ENCODE data around the gene HEXIM2.
"Not testable (repeated sequence)": the region's sequence is repeated elsewhere in the genome, so short reads cannot be mapped to it uniquely, and the experiment has no call there.

Gene HEXIM2

GRCh38 chr17:45123076-45123770 lies 38.5 kb upstream of the HEXIM2 start:
- Mint-ChIP-seq H3K9me3 (no peaks in the 10 kb centered on the region), H3K27ac (no peak overlapping the region)

GRCh38 chr17:45123930-45124796 lies 37.5 kb upstream of the HEXIM2 start:
- Mint-ChIP-seq H3K9me3 (no peaks in the 10 kb centered on the region), H3K4me1 (ENCODE audit: low read depth) (peaks cover 2% of the 10 kb centered on the region), H3K4me3 (no peak overlapping the region), H3K36me3 (ENCODE audit: low read depth) (no peaks in the 10 kb centered on the region), H3K27ac (no peak overlapping the region), H3K27me3 (ENCODE audit: low read depth) (peaks cover 8% of the 10 kb centered on the region)

More at GRCh38 chr17:45123076-45123770, 38.5 kb upstream of the HEXIM2 start:
- H3K4me3 Mint-ChIP-seq, result no peak overlapping the region
- H3K36me3 Mint-ChIP-seq (ENCODE audit: low read depth), result no peaks in the 10 kb centered on the region
- peaks cover 2% of the 10 kb centered on the region for H3K4me1 Mint-ChIP-seq (ENCODE audit: low read depth)
- peaks cover 8% of the 10 kb centered on the region for H3K27me3 Mint-ChIP-seq (ENCODE audit: low read depth)

GRCh38 chr17:45124797-45125122 lies 36.9 kb upstream of the HEXIM2 start:
- H3K27ac Mint-ChIP-seq; H3K4me1 Mint-ChIP-seq (ENCODE audit: low read depth); H3K4me3 Mint-ChIP-seq; H3K9me3 Mint-ChIP-seq; H3K27me3 Mint-ChIP-seq (ENCODE audit: low read depth); H3K36me3 Mint-ChIP-seq (ENCODE audit: low read depth): not testable (repeated sequence)

- H3K27ac Mint-ChIP-seq, result no peak overlapping the region
- H3K27me3 Mint-ChIP-seq (ENCODE audit: low read depth), result peaks cover 12% of the 10 kb centered on the region
- no peaks in the 10 kb centered on the region for H3K9me3 Mint-ChIP-seq
- peaks cover 2% of the 10 kb centered on the region for H3K4me1 Mint-ChIP-seq (ENCODE audit: low read depth)
- no peak overlapping the region for H3K4me3 Mint-ChIP-seq
- H3K36me3 Mint-ChIP-seq (ENCODE audit: low read depth), result no peaks in the 10 kb centered on the region
Measured at GRCh38 chr17:45125509-45125908, 36.2 kb upstream of the HEXIM2 start.

GRCh38 chr17:45127207-45127547 lies 34.5 kb upstream of the HEXIM2 start:
- Mint-ChIP-seq H3K4me3 (no peak overlapping the region), H3K9me3 (no peaks in the 10 kb centered on the region), H3K4me1 (ENCODE audit: low read depth) (peaks cover 2% of the 10 kb centered on the region), H3K27me3 (ENCODE audit: low read depth) (peaks cover 14% of the 10 kb centered on the region), H3K27ac (peak overlapping the region; percentile 49), H3K36me3 (ENCODE audit: low read depth) (no peaks in the 10 kb centered on the region)

- no peak overlapping the region for H3K27ac Mint-ChIP-seq
Measured at GRCh38 chr17:45127548-45128300, 34.0 kb upstream of the HEXIM2 start.

GRCh38 chr17:45128331-45128730 lies 33.3 kb upstream of the HEXIM2 start:
- H3K36me3 Mint-ChIP-seq (ENCODE audit: low read depth), result no peaks in the 10 kb centered on the region
- H3K4me3 Mint-ChIP-seq, result no peak overlapping the region
- H3K27me3 Mint-ChIP-seq (ENCODE audit: low read depth), result peaks cover 14% of the 10 kb centered on the region
- H3K4me1 Mint-ChIP-seq (ENCODE audit: low read depth), result peaks cover 2% of the 10 kb centered on the region
- H3K27ac Mint-ChIP-seq, result no peak overlapping the region
- H3K9me3 Mint-ChIP-seq, result no peaks in the 10 kb centered on the region

More at GRCh38 chr17:45127548-45128300, 34.0 kb upstream of the HEXIM2 start:
- Mint-ChIP-seq H3K4me1 (ENCODE audit: low read depth) (peaks cover 2% of the 10 kb centered on the region), H3K36me3 (ENCODE audit: low read depth) (no peaks in the 10 kb centered on the region), H3K4me3 (no peak overlapping the region), H3K27me3 (ENCODE audit: low read depth) (peaks cover 14% of the 10 kb centered on the region), H3K9me3 (no peaks in the 10 kb centered on the region)

- H3K36me3 Mint-ChIP-seq (ENCODE audit: low read depth), result no peaks in the 10 kb centered on the region
- no peak overlapping the region for H3K27ac Mint-ChIP-seq
- H3K4me1 Mint-ChIP-seq (ENCODE audit: low read depth), result peaks cover 4% of the 10 kb centered on the region
- H3K27me3 Mint-ChIP-seq (ENCODE audit: low read depth), result peaks cover 14% of the 10 kb centered on the region
- no peak overlapping the region for H3K4me3 Mint-ChIP-seq
- H3K9me3 Mint-ChIP-seq, result no peaks in the 10 kb centered on the region
Measured at GRCh38 chr17:45128989-45129388, 32.7 kb upstream of the HEXIM2 start.

- H3K27me3 Mint-ChIP-seq (ENCODE audit: low read depth), result peaks cover 14% of the 10 kb centered on the region
- H3K4me3 Mint-ChIP-seq, result no peak overlapping the region
- H3K36me3 Mint-ChIP-seq (ENCODE audit: low read depth), result no peaks in the 10 kb centered on the region
- H3K27ac Mint-ChIP-seq, result no peak overlapping the region
- H3K4me1 Mint-ChIP-seq (ENCODE audit: low read depth), result peaks cover 4% of the 10 kb centered on the region
- no peaks in the 10 kb centered on the region for H3K9me3 Mint-ChIP-seq
Measured at GRCh38 chr17:45129426-45129939, 32.2 kb upstream of the HEXIM2 start.

- Mint-ChIP-seq H3K4me1 (ENCODE audit: low read depth) (peaks cover 5% of the 10 kb centered on the region), H3K27ac (no peak overlapping the region), H3K27me3 (ENCODE audit: low read depth) (peaks cover 14% of the 10 kb centered on the region), H3K4me3 (peak overlapping the region; percentile 40), H3K9me3 (no peaks in the 10 kb centered on the region), H3K36me3 (ENCODE audit: low read depth) (peaks cover under 1% of the 10 kb centered on the region)
Measured at GRCh38 chr17:45129940-45130680, 31.6 kb upstream of the HEXIM2 start.

- no peaks in the 10 kb centered on the region for H3K9me3 Mint-ChIP-seq
- peaks cover 14% of the 10 kb centered on the region for H3K27me3 Mint-ChIP-seq (ENCODE audit: low read depth)
- peak overlapping the region; percentile 0 for H3K27ac Mint-ChIP-seq
- H3K4me1 Mint-ChIP-seq (ENCODE audit: low read depth), result peaks cover 6% of the 10 kb centered on the region
- peaks cover 3% of the 10 kb centered on the region for H3K36me3 Mint-ChIP-seq (ENCODE audit: low read depth)
- H3K4me3 Mint-ChIP-seq, result peak overlapping the region; percentile 40
Measured at GRCh38 chr17:45130681-45131615, 30.7 kb upstream of the HEXIM2 start.

- H3K4me3 Mint-ChIP-seq, result peak overlapping the region; percentile 56
- no peaks in the 10 kb centered on the region for H3K9me3 Mint-ChIP-seq
- H3K36me3 Mint-ChIP-seq (ENCODE audit: low read depth), result peaks cover 3% of the 10 kb centered on the region
- peaks cover 6% of the 10 kb centered on the region for H3K4me1 Mint-ChIP-seq (ENCODE audit: low read depth)
- no peak overlapping the region for H3K27ac Mint-ChIP-seq
- H3K27me3 Mint-ChIP-seq (ENCODE audit: low read depth), result peaks cover 14% of the 10 kb centered on the region
Measured at GRCh38 chr17:45131616-45132319, 29.9 kb upstream of the HEXIM2 start.

- Mint-ChIP-seq H3K4me3 (peak within 1 kb of the TSS; percentile 87), H3K9me3 (no peaks in the 10 kb centered on the region), H3K4me1 (ENCODE audit: low read depth) (peaks cover 6% of the 10 kb centered on the region), H3K36me3 (ENCODE audit: low read depth) (peaks cover 3% of the 10 kb centered on the region), H3K27me3 (ENCODE audit: low read depth) (peaks cover 14% of the 10 kb centered on the region), H3K27ac (peak within 1 kb of the TSS; percentile 83)
Measured at GRCh38 chr17:45132320-45132571, 29.4 kb upstream of the HEXIM2 start, which contains the start of gene PLCD3. Gene PLCD3 (minus strand): TSS chr17:45132515. CDS start chr17:45132410, 105 bp downstream.
